H1 (cell line): ENCODE results near the gene IGFBP1. TPM values are rescaled to one million over a fixed set of nuclear protein-coding genes. Genes with fewer than 3 reads are reported as not detected.

Experiments used
- BCL11A ChIP-seq, 2 experiments: IDR thresholded peaks; one replicate each; pipeline ENCODE4 v1.6.1; 2011; ENCODE audit warnings: low read depth in 2 of 2, low read length in 2 of 2, mild to moderate bottlenecking in 2 of 2
- CHD1 ChIP-seq: IDR thresholded peaks from 2 replicates; pipeline ENCODE4 v1.6.1; 2012; ENCODE audit warnings: low read depth, low read length, improper control_type of control experiment
- CHD2 ChIP-seq: IDR thresholded peaks from 2 replicates; pipeline ENCODE4 v1.6.1; 2012; ENCODE audit warnings: low read length, improper control_type of control experiment
- GABPA ChIP-seq: IDR thresholded peaks from 2 replicates; pipeline ENCODE4 v1.6.1; 2011; ENCODE audit warnings: mild to moderate bottlenecking, low read length, moderate library complexity, borderline replicate concordance; ENCODE audit not compliant: insufficient read depth
- GTF2F1 ChIP-seq: IDR thresholded peaks from 2 replicates; pipeline ENCODE4 v1.6.1; 2012; ENCODE audit warnings: low read depth, low read length, improper control_type of control experiment, borderline replicate concordance
- JUN ChIP-seq: IDR thresholded peaks from 2 replicates; pipeline ENCODE4 v1.6.1; 2011; ENCODE audit warnings: low read depth, mild to moderate bottlenecking, improper control_type of control experiment, low read length
- MAFK ChIP-seq: IDR thresholded peaks from 2 replicates; pipeline ENCODE4 v1.6.1; 2012; ENCODE audit warnings: low read depth, mild to moderate bottlenecking, improper control_type of control experiment, low read length
- POU5F1 ChIP-seq: IDR thresholded peaks from 2 replicates; pipeline ENCODE4 v1.6.1; 2011; ENCODE audit warnings: low read depth, mild to moderate bottlenecking, low read length, moderate library complexity
- RFX5 ChIP-seq: IDR thresholded peaks from 2 replicates; pipeline ENCODE4 v1.6.1; 2011; ENCODE audit warnings: low read depth, low read length, improper control_type of control experiment, borderline replicate concordance
- SIRT6 ChIP-seq: IDR thresholded peaks from one replicate; pipeline ENCODE4 v1.7.1; 2012; ENCODE audit warnings: low read length, inconsistent platforms
- SUZ12 ChIP-seq: fragments of 200-600 bp; sonication (generic); IDR thresholded peaks from 2 replicates; pipeline ENCODE4 v1.6.1; 2012; ENCODE audit warnings: mild to moderate bottlenecking, inconsistent platforms, low read length, moderate library complexity, mixed read lengths
- TBP ChIP-seq: IDR thresholded peaks from 2 replicates; pipeline ENCODE4 v1.6.1; 2011; ENCODE audit warnings: low read depth, low read length, improper control_type of control experiment
- YY1 ChIP-seq: IDR thresholded peaks from 2 replicates; pipeline ENCODE4 v1.6.1; 2011; ENCODE audit warnings: low read depth, mild to moderate bottlenecking, low read length
- ZNF274 ChIP-seq: IDR thresholded peaks from 2 replicates; pipeline ENCODE4 v1.7.0; 2012; ENCODE audit warnings: low read length, borderline replicate concordance; ENCODE audit errors: extremely low read depth
- polyA plus RNA-seq, 7 experiments: library from polyadenylated mRNA; depleted of rRNA in 3 of 7; stranded (reverse) in 5 of 7; unstranded in 2 of 7; fragments of >200 nt in 5 of 7; fragments of 200-250 nt in 2 of 7; gene quantifications; 1 replicate in 5 of 7; 2 replicates in 1 of 7; 4 replicates in 1 of 7; pipeline versions ENCODE4 v1.2.1 to v1.2.3, GENCODE V29; 2011 to 2013; ENCODE audit warnings: missing spikeins in 2 of 7, mixed read lengths in 2 of 7
- total RNA-seq: library from RNA; stranded (reverse); fragmentation: NEBNext Ultra II Directional; extraction: Animal tissue kit (Norgen Biotek cat#: 25700); gene quantifications from 2 replicates; pipeline ENCODE4 v1.2.1, GENCODE V29; 2021

The IGFBP1 gene
- total and polyA plus RNA-seq, 2 of the 8 experiments (the other 6 are each of a cell fraction or from before 2014, with no cell fraction given) = not detected

DNA sequence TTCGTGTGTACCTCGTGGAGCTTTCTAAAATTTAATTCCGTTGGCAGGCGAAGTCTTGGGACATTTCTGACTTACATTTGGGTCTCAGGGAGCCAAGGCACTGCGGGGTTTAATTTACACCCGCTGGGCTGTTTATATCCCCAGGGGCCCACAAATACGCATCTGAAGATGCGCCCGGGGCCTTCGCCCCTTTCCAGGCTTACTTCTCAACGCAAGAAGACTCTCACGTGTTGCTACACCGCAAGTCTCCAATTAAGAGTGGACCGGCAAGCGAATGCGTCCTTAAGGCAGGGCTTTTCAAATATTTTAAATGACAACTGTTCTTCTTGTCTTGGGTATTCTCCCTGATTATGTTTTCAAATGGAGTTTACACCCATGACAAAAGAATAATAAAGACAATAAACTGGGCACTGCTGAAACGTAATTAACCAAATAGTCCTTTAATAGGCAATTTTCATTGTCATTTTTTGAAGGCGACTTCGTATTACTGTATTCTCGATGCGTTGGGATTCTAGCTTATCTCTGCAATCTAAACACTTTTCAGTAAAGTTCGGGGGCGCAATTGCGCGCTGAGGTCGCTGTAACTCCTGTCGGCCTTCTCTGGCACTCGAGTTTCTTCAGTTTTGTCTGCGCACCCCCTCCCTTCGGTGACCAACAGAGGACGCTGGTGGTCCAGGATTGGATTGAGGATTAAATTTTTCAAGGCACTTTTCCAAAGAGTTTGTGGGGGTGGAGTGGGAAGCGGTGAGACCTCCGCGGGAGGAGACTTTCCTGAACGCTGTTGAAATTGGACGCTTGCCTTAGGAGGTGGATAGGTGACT, 33.6 kb downstream of the IGFBP1 start (continued):
- TF ChIP-seq TBP (no peak), GABPA (no peak), CHD1 (no peak), MAFK (no peak), CHD2 (no peak), GTF2F1 (no peak), YY1 (no peak), SIRT6 (no peak), SUZ12 (peak; percentile 78), ZNF274 (no peak), RFX5 (no peak), BCL11A (IDR thresholded peaks at IDR 0.05; ENCODE audit: low read depth in 2 of 2, low read length in 2 of 2) (no peak), JUN (no peak), POU5F1 (no peak)
